Measurements from ENCODE around the gene EMC10. TPM values are rescaled to one million over a fixed set of nuclear protein-coding genes. Genes with fewer than 3 reads are reported as not detected.
A peak's percentile ranks its signal among the peaks of the same experiment; 100 is the strongest.

EMC10 gene
- total RNA-seq, 4 donors from 2014 or later: 139 to 250 (median 214) TPM

GRCh38 chr19:50516456-50516855 is 40.1 kb downstream of the EMC10 start:
- Histone ChIP-seq H3K27me3 (no peaks in the 10 kb centered on the region), H3K4me1 (no peaks in the 10 kb centered on the region), H3K9me3 (no peaks in the 10 kb centered on the region), H3K36me3 (no peaks in the 10 kb centered on the region), H3K4me3 (replicated peaks in 1 of 3) (no peak overlapping the region), H3K27ac (no peak overlapping the region)
- no peak for DNase-seq
- TF ChIP-seq CTCF (IDR thresholded peaks at IDR 0.05) (no peak), POLR2A (IDR thresholded peaks at IDR 0.05) (no peak)
- intact Hi-C loops (cut with DNase I): no loop called here
- WGBS, 2 donors: 46 to 52% methylated on average over 12 of the region's 12 CpGs

GRCh38 chr19:50516964-50517703 is 40.8 kb downstream of the EMC10 start:
- Histone ChIP-seq H3K9me3 (no peaks in the 10 kb centered on the region), H3K4me1 (no peaks in the 10 kb centered on the region), H3K27me3 (no peaks in the 10 kb centered on the region), H3K36me3 (no peaks in the 10 kb centered on the region), H3K27ac (no peak overlapping the region), H3K4me3 (replicated peaks in 1 of 3) (peak overlapping the region in 1 of 3 donors; percentile 9)
- intact Hi-C loops (cut with DNase I): no loop called here
- 51 to 61% methylated on average over 44 to 46 of the region's 53 CpGs for WGBS, 2 donors
- no peak for TF ChIP-seq CTCF (IDR thresholded peaks at IDR 0.05)
- DNase-seq: no peak

GRCh38 chr19:50517704-50518075 is 41.4 kb downstream of the EMC10 start:
- intact Hi-C loops (cut with DNase I): no loop called here

GRCh38 chr19:50518091-50519005 is 42.0 kb downstream of the EMC10 start:
- H3K4me3 ChIP-seq (replicated peaks in 1 of 3): no peak overlapping the region
- H3K36me3 ChIP-seq: no peaks in the 10 kb centered on the region
- 96 to 97% methylated on average over 58 to 70 of the region's 87 CpGs for WGBS, 2 donors
- no peaks in the 10 kb centered on the region for H3K9me3 ChIP-seq
- no peaks in the 10 kb centered on the region for H3K4me1 ChIP-seq
- DNase-seq: no peak
- H3K27me3 ChIP-seq: no peaks in the 10 kb centered on the region
- intact Hi-C loops (cut with DNase I): no loop called here
- H3K27ac ChIP-seq: no peak overlapping the region
- TF ChIP-seq CTCF (IDR thresholded peaks at IDR 0.05) (no peak), POLR2A (IDR thresholded peaks at IDR 0.05) (no peak)

More at GRCh38 chr19:50517704-50518075, 41.4 kb downstream of the EMC10 start:
- Histone ChIP-seq H3K36me3 (no peaks in the 10 kb centered on the region), H3K27me3 (no peaks in the 10 kb centered on the region), H3K4me3 (replicated peaks in 1 of 3) (no peak overlapping the region), H3K9me3 (no peaks in the 10 kb centered on the region), H3K4me1 (no peaks in the 10 kb centered on the region), H3K27ac (no peak overlapping the region)
- DNase-seq: no peak
- TF ChIP-seq CTCF (IDR thresholded peaks at IDR 0.05) (no peak), POLR2A (IDR thresholded peaks at IDR 0.05) (no peak)
- 97 to 98% methylated on average over 25 to 34 of the region's 37 CpGs for WGBS, 2 donors

Measured in thyroid gland (tissue), 4 donors.